Neural crest cell (in vitro differentiated cells): ENCODE results near the gene PANX3. TPM values are rescaled to one million over a fixed set of nuclear protein-coding genes. Genes with fewer than 3 reads are reported as not detected.

Experiments used
- DNase-seq: peaks from one replicate; pipeline ENCODE4 v3.0.0; 2021; ENCODE audit warnings: low read depth, mixed read lengths, low spot score
- H3K27ac Mint-ChIP-seq: one replicate; pipeline ENCODE4 v1.8.0; 2021; ENCODE audit warnings: mild to moderate bottlenecking, mixed read lengths; ENCODE audit not compliant: unreplicated experiment
- H3K27me3 Mint-ChIP-seq: 2 replicates; pipeline ENCODE4 v1.8.0; 2021; ENCODE audit warnings: low read depth, mild to moderate bottlenecking, mixed read lengths
- H3K36me3 Mint-ChIP-seq: 2 replicates; pipeline ENCODE4 v1.8.0; 2021; ENCODE audit warnings: low read depth, mild to moderate bottlenecking, mixed read lengths
- H3K4me1 Mint-ChIP-seq: 2 replicates; pipeline ENCODE4 v1.8.0; 2021; ENCODE audit warnings: mixed read lengths
- H3K4me3 Mint-ChIP-seq: one replicate; pipeline ENCODE4 v1.8.0; 2021; ENCODE audit warnings: mild to moderate bottlenecking, mixed read lengths
- H3K9me3 Mint-ChIP-seq: 2 replicates; pipeline ENCODE4 v1.8.0; 2021; ENCODE audit warnings: mixed read lengths
- total RNA-seq: library from RNA; stranded (reverse); gene quantifications from 2 replicates; pipeline ENCODE4 v1.2.1, GENCODE V29; 2021
- TF ChIP-seq, protein P1 (sequence below): fragments of 200-600 bp; sonication (generic); conservative IDR thresholded peaks from 2 replicates; pipeline ENCODE4 v1.5.0; 2021; ENCODE audit warnings: antibody characterized with exemption, mild to moderate bottlenecking

The PANX3 gene
- total RNA-seq, 1 donor from 2014 or later = not detected

DNA sequence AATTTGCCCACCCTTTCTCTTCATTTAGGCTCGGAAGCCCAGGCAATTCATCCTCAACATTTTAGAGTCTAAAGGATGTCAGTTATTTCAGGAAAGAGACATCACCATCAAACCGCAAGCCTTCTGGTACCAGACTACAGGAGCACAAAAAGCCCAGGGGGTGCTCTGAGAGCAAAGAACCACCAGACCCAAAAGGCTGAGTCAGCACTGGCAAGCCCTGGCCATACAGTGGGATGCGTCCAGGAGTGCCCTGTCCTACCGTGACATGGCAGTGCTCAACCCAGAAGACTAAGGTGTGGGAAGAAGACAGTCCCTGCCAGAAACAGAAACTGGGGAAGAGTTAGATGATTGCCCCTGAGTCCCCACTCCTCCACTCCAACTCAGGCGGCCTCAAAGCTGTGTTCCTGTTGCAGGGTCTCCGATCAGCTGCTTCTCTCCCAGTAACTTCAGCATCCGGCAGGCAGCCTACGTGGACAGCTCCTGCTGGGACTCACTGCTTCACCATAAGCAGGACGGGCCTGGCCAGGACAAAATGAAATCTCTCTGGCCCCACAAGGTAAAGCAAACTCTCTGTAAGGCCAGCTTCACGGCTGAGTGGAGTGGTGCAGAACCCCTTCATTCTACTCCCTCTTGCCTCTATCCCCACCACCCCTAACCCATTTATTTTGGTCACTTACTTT is 1.5 kb downstream of the PANX3 start:
- H3K27me3 Mint-ChIP-seq = peaks cover 17% of the 10 kb centered on the region
- H3K9me3 Mint-ChIP-seq = no peaks in the 10 kb centered on the region
- TF ChIP-seq, protein P1, sequence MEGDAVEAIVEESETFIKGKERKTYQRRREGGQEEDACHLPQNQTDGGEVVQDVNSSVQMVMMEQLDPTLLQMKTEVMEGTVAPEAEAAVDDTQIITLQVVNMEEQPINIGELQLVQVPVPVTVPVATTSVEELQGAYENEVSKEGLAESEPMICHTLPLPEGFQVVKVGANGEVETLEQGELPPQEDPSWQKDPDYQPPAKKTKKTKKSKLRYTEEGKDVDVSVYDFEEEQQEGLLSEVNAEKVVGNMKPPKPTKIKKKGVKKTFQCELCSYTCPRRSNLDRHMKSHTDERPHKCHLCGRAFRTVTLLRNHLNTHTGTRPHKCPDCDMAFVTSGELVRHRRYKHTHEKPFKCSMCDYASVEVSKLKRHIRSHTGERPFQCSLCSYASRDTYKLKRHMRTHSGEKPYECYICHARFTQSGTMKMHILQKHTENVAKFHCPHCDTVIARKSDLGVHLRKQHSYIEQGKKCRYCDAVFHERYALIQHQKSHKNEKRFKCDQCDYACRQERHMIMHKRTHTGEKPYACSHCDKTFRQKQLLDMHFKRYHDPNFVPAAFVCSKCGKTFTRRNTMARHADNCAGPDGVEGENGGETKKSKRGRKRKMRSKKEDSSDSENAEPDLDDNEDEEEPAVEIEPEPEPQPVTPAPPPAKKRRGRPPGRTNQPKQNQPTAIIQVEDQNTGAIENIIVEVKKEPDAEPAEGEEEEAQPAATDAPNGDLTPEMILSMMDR = no peak
- no peak for DNase-seq
- no peak overlapping the region for H3K4me3 Mint-ChIP-seq
- H3K4me1 Mint-ChIP-seq = no peaks in the 10 kb centered on the region
- H3K36me3 Mint-ChIP-seq = no peaks in the 10 kb centered on the region
- H3K27ac Mint-ChIP-seq = no peak overlapping the region

DNA sequence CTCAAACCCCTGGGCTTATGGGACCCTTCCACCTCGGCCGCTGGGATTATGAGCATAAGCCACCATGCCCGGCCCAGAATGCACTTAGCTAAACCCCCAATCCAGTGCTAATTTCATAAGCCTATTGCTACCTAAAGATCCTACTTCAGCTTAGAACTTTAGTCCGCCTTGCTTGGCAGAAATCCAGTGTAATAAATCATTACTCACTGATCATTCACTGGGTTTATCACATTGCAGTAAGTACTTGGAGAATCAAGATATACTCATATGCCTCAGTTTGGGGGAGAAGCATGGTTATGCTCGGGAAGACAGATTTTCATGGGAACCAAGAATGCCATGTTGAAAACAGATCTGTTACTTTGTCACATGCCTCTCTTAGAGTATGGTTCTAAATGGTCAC is 7.6 kb downstream of the PANX3 start:
- DNase-seq = no peak
- Mint-ChIP-seq H3K4me3 (no peak overlapping the region), H3K9me3 (no peaks in the 10 kb centered on the region), H3K27ac (no peak overlapping the region), H3K27me3 (peaks cover 38% of the 10 kb centered on the region), H3K36me3 (no peaks in the 10 kb centered on the region), H3K4me1 (peaks cover 19% of the 10 kb centered on the region)
- TF ChIP-seq, protein P1 = no peak

DNA sequence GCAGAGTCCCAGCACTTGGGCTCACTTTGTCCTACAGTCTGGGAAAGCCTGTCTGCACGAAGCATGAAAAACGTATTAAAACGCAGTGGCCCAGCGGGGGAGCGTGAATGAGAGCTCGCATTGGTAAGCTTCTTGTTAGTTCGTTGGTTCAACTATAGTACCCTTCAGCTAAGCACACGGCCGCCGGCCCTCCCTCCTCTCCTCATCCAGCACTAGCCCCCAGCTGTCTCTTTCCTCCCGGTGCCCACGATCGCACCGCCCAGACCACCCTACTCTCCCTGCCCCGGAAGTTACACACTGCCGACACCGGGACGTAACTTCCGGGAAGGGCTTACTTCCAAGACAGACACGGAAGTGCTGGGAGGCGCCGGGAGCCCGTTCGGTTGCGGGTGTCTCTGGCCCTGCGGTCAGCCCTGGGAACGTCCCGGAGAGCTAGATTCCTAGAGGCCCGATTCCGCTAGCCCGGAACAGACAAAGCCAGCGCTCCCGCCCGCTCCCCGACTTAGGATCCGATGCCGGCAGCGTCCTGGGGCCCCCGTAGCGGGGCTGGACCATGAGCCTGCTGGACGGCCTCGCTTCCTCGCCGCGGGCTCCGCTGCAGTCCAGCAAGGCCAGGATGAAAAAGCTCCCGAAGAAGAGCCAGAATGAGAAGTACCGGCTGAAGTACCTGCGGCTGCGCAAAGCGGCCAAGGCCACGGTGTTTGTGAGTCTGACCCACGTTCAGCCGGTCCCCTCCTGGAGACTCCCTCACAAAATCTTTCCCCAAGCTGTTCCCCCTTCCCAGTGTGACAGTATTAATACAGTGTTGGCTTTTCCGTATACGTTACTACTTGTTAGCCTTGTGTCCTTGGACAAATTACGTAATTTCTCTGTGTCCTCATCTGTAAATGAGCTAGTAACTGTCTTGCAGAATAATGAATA is 11.6 kb downstream of the PANX3 start, which contains the start of gene TBRG1:
TBRG1 (plus strand) TSS at position 334 of the 921 bp plus-strand sequence; CDS start at position 554, 220 bp downstream.
- peak within 1 kb of the TSS; percentile 95 for H3K4me3 Mint-ChIP-seq
- TF ChIP-seq, protein P1 = no peak
- H3K27ac Mint-ChIP-seq = peak within 1 kb of the TSS; percentile 94
- H3K36me3 Mint-ChIP-seq = peaks cover 8% of the 10 kb centered on the region
- H3K27me3 Mint-ChIP-seq = peaks cover 29% of the 10 kb centered on the region
- H3K4me1 Mint-ChIP-seq = peaks cover 23% of the 10 kb centered on the region
- no peaks in the 10 kb centered on the region for H3K9me3 Mint-ChIP-seq
- peak; percentile 73 for DNase-seq

DNA sequence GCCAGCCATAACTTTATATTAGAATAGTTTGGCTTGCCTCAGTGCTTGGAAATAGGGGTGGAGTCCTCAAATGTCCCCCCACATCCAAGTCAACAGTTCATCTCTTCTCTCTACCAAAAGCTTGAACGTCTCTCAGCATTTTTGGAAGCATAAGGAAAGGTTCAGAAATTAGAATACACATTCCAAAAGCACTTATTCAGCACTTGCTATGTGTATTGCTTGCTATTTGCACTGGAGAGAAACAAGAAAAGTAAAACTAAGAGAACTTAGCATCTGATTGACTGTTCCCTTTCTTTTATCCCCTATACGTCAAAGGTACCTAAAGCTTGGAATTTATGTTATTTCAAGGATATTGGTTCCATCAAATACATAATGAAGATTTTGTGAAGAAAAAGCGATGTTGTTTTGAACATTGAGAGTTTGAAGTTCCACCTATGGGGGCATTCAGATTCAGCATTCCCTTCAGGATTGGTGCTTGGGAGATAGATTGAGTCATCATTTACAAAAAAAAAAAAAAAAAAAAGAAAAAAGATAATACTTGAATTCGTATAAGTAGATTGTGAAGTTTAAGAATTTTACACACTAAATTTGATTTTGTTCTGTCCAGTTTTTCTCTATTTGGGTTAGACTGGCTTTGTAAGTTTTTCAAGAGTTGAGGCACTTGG is 12.8 kb downstream of the PANX3 start:
- TF ChIP-seq, protein P1 = no peak
- H3K4me1 Mint-ChIP-seq = peaks cover 23% of the 10 kb centered on the region
- H3K27me3 Mint-ChIP-seq = peaks cover 20% of the 10 kb centered on the region
- DNase-seq = no peak
- no peak overlapping the region for H3K27ac Mint-ChIP-seq
- H3K36me3 Mint-ChIP-seq = peaks cover 8% of the 10 kb centered on the region
- H3K4me3 Mint-ChIP-seq = peak overlapping the region; percentile 95
- H3K9me3 Mint-ChIP-seq = no peaks in the 10 kb centered on the region

DNA sequence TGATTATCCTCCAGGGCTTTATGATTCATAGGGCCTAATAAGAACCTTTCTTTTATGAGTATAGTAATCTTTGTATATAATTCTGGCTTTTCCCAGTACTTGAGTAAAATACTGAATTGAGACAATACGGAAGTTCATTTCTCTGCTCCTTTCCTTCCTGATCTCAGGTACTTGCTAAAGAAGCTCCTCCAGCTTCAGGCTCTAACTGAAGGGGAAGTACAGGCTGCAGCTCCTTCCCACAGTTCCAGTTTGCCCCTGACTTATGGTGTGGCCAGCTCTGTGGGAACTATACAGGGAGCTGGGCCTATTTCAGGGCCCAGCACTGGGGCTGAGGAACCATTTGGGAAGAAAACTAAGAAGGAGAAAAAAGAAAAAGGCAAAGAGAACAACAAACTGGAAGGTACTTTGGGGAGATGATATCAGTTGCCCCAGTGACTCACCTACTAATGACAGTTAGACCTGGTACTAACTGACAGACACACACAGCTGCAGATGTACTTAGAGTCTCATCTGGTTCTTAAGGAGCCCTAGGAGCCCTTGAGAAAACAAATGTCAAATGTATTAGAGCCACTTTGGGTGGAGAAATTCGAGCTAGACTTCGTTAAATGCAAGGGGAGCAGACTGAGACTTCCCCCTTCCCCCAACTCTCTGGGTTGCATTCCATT is 14.4 kb downstream of the PANX3 start:
- peaks cover 8% of the 10 kb centered on the region for H3K36me3 Mint-ChIP-seq
- no peak overlapping the region for H3K27ac Mint-ChIP-seq
- peaks cover 6% of the 10 kb centered on the region for H3K27me3 Mint-ChIP-seq
- H3K4me1 Mint-ChIP-seq = peaks cover 23% of the 10 kb centered on the region
- no peak for DNase-seq
- H3K4me3 Mint-ChIP-seq = peak overlapping the region; percentile 12
- no peaks in the 10 kb centered on the region for H3K9me3 Mint-ChIP-seq
- TF ChIP-seq, protein P1 = no peak
